HG03565 (cell line): ENCODE results near the gene GRIFIN.

ENCODE experiments used
- ATAC-seq: cut with Tn5 transposase; IDR thresholded peaks from one replicate; pipeline ENCODE4 v1.9.1; 2021; ENCODE audit warnings: mild to moderate bottlenecking, moderate library complexity; ENCODE audit not compliant: unreplicated experiment

Gene GRIFIN

GRCh38 chr7:2513702-2514101, 37.5 kb upstream of the GRIFIN start:
- no peak for ATAC-seq

- no peak for ATAC-seq
Measured at GRCh38 chr7:2512713-2513112, 36.5 kb upstream of the GRIFIN start.

GRCh38 chr7:2512179-2512661, 36.0 kb upstream of the GRIFIN start:
- ATAC-seq, result no peak

- no peak for ATAC-seq
Measured at GRCh38 chr7:2511769-2512168, 35.6 kb upstream of the GRIFIN start.

GRCh38 chr7:2510909-2511768, 34.9 kb upstream of the GRIFIN start:
- no peak for ATAC-seq

- ATAC-seq, result no peak
Measured at GRCh38 chr7:2510130-2510776, 34.1 kb upstream of the GRIFIN start.

- no peak for ATAC-seq
Measured at GRCh38 chr7:2509298-2509906, 33.2 kb upstream of the GRIFIN start.

GRCh38 chr7:2508327-2509215, 32.4 kb upstream of the GRIFIN start:
- ATAC-seq, result no peak

- ATAC-seq, result no peak
Measured at GRCh38 chr7:2507917-2508306, 31.7 kb upstream of the GRIFIN start.

- ATAC-seq, result no peak
Measured at GRCh38 chr7:2507208-2507916, 31.2 kb upstream of the GRIFIN start.

GRCh38 chr7:2505401-2505800, 29.2 kb upstream of the GRIFIN start:
- no peak for ATAC-seq

- ATAC-seq, result no peak
Measured at GRCh38 chr7:2504889-2505375, 28.7 kb upstream of the GRIFIN start.

- ATAC-seq, result no peak
Measured at GRCh38 chr7:2504128-2504888, 28.1 kb upstream of the GRIFIN start.

GRCh38 chr7:2503056-2503941, 27.1 kb upstream of the GRIFIN start:
- no peak for ATAC-seq

- ATAC-seq, result no peak
Measured at GRCh38 chr7:2502647-2502966, 26.4 kb upstream of the GRIFIN start.

GRCh38 chr7:2501947-2502646, 25.9 kb upstream of the GRIFIN start:
- no peak for ATAC-seq

- ATAC-seq, result no peak
Measured at GRCh38 chr7:2500701-2501100, 24.5 kb upstream of the GRIFIN start.
